Neural progenitor cell (in vitro differentiated cells): Measurements from ENCODE around the gene JADE3. TPM values are rescaled to one million over a fixed set of nuclear protein-coding genes. Genes with fewer than 3 reads are reported as not detected.

ENCODE experiments used
- DNase-seq: peaks from one replicate; pipeline ENCODE4 v3.0.0-alpha.2; 2016; ENCODE audit warnings: low spot score
- H2AFZ ChIP-seq: fragments of 200-600 bp; sonication (generic); replicated peaks from 2 replicates; pipeline ENCODE4 v1.6.1; 2016; ENCODE audit warnings: antibody characterized with exemption
- H3F3A ChIP-seq: fragments of 200-600 bp; sonication (generic); 2 replicates; pipeline ENCODE4 v1.6.1; 2016; ENCODE audit warnings: antibody characterized with exemption, low read depth
- H3K27ac ChIP-seq: fragments of 200-600 bp; sonication (generic); 2 replicates; pipeline ENCODE4 v1.5.1; 2016; ENCODE audit warnings: mild to moderate bottlenecking
- H3K27me3 ChIP-seq: fragments of 200-600 bp; sonication (generic); 2 replicates; pipeline ENCODE4 v1.6.1; 2016; ENCODE audit warnings: mild to moderate bottlenecking, moderate library complexity
- H3K36me3 ChIP-seq: fragments of 200-600 bp; sonication (generic); 2 replicates; pipeline ENCODE4 v1.5.1; 2016
- H3K4me1 ChIP-seq: fragments of 200-600 bp; sonication (generic); 2 replicates; pipeline ENCODE4 v1.6.1; 2016; ENCODE audit warnings: mixed run types
- H3K4me2 ChIP-seq: fragments of 200-600 bp; sonication (generic); 2 replicates; pipeline ENCODE4 v1.6.1; 2016
- H3K4me3 ChIP-seq: fragments of 200-600 bp; sonication (generic); 2 replicates; pipeline ENCODE4 v1.5.1; 2016
- H3K79me2 ChIP-seq: fragments of 200-600 bp; sonication (generic); 2 replicates; pipeline ENCODE4 v1.6.1; 2016; ENCODE audit warnings: low read depth
- H3K9ac ChIP-seq: fragments of 200-600 bp; sonication (generic); 2 replicates; pipeline ENCODE4 v1.6.1; 2016
- H3K9me3 ChIP-seq: fragments of 200-600 bp; sonication (generic); 2 replicates; pipeline ENCODE4 v1.5.1; 2016; ENCODE audit warnings: low read depth
- H4K20me1 ChIP-seq: fragments of 200-600 bp; sonication (generic); 2 replicates; pipeline ENCODE4 v1.6.1; 2016; ENCODE audit warnings: low read depth
- H3K27ac Mint-ChIP-seq: 3 replicates; pipeline ENCODE4 v1.8.0; 2021; ENCODE audit warnings: mixed read lengths
- H3K27me3 Mint-ChIP-seq: 2 replicates; pipeline ENCODE4 v1.8.0; 2022; ENCODE audit warnings: low read depth, mild to moderate bottlenecking, inconsistent platforms, moderate library complexity, mixed read lengths; ENCODE audit not compliant: insufficient read depth
- H3K36me3 Mint-ChIP-seq: 3 replicates; pipeline ENCODE4 v1.8.0; 2021; ENCODE audit warnings: mixed read lengths
- H3K4me1 Mint-ChIP-seq: 3 replicates; pipeline ENCODE4 v1.8.0; 2021; ENCODE audit warnings: mixed read lengths
- H3K4me3 Mint-ChIP-seq: 3 replicates; pipeline ENCODE4 v1.8.0; 2021; ENCODE audit warnings: mild to moderate bottlenecking, moderate library complexity, mixed read lengths
- H3K9me3 Mint-ChIP-seq: 3 replicates; pipeline ENCODE4 v1.8.0; 2020; ENCODE audit warnings: mixed read lengths
- CTCF ChIP-seq: fragments of 200-600 bp; sonication (generic); IDR thresholded peaks from 2 replicates; pipeline ENCODE4 v1.5.1; 2017; ENCODE audit warnings: antibody characterized with exemption, mild to moderate bottlenecking
- EZH2 ChIP-seq: fragments of 200-600 bp; sonication (generic); IDR thresholded peaks from 2 replicates; pipeline ENCODE4 v1.6.1; 2017; ENCODE audit warnings: antibody characterized with exemption, mild to moderate bottlenecking, moderate library complexity
- EZH2phosphoT487 ChIP-seq: fragments of 200-600 bp; sonication (generic); IDR thresholded peaks from 2 replicates; pipeline ENCODE4 v1.6.1; 2017; ENCODE audit warnings: antibody characterized with exemption
- total RNA-seq: library from RNA; depleted of rRNA; stranded (reverse); fragments of >200 nt; gene quantifications from 2 replicates; pipeline ENCODE4 v1.2.3, GENCODE V29; 2015; ENCODE audit warnings: low replicate concordance

Gene JADE3
- total RNA-seq, 1 donor from 2014 or later: 28.1 TPM

GRCh38 chrX:46898207-46898606 is 14.0 kb upstream of the JADE3 start:
- no peaks in the 10 kb centered on the region for H3K4me1 Mint-ChIP-seq
- peaks cover 2% of the 10 kb centered on the region for H3K27me3 Mint-ChIP-seq
- H3K9me3 Mint-ChIP-seq: peaks cover 12% of the 10 kb centered on the region

DNA sequence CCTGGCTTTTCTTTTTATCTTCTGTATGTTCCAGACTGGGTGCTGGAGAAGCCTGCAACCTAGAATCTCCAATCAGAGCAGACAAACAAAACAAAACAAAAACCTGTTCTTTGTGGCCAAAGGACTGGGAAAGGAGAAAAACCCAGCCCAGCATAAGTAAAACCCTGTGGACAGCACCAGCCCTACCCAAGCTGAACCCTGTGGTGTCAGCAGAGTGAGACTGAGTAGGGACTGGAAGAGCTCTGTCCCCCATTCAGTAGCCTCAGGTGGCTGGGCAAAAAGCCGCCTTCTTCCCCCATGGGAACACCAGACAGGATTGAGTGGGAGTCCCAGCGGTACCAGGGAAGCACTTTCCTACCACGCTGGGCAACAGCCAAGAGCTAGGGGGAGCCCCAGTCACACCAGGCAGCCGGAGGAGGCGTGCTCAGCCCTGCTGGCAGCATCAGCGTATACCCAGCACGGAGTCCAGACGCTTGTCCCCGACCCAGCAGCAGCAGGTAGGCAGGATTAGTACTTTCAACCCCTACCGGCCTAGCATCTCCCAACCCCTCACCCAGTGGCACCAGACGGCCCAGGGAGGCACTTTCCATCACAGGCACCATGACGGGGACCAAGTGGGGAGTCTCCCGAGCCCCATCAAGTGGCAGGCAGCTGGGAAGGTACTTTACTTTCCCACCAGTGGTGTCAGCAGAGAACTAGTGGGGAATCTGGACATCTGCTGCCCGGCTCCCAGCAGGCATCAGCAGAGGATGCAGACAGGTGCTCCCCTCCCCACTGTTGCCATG is 8.6 kb upstream of the JADE3 start:
- Histone ChIP-seq H3K27ac (no peak overlapping the region), H3K4me2 (peak overlapping the region; percentile 74), H3K27me3 (no peaks in the 10 kb centered on the region), H4K20me1 (no peaks in the 10 kb centered on the region), H3K4me1 (no peaks in the 10 kb centered on the region), H3K79me2 (no peaks in the 10 kb centered on the region), H3K9ac (no peak overlapping the region), H2AFZ (peak overlapping the region; percentile 92), H3K9me3 (peaks cover 4% of the 10 kb centered on the region), H3K36me3 (no peaks in the 10 kb centered on the region), H3F3A (no peaks in the 10 kb centered on the region), H3K4me3 (peak overlapping the region; percentile 50)
- Mint-ChIP-seq H3K27ac (no peak overlapping the region), H3K4me3 (peak overlapping the region; percentile 76), H3K27me3 (peaks cover 2% of the 10 kb centered on the region), H3K36me3 (no peaks in the 10 kb centered on the region), H3K9me3 (peaks cover 3% of the 10 kb centered on the region), H3K4me1 (no peaks in the 10 kb centered on the region)
- no peak for TF ChIP-seq EZH2phosphoT487
- TF ChIP-seq EZH2: no peak
- peak; percentile 60 for TF ChIP-seq CTCF
- DNase-seq: peak; percentile 80

More at GRCh38 chrX:46898207-46898606, 14.0 kb upstream of the JADE3 start:
- Histone ChIP-seq H3K79me2 (no peaks in the 10 kb centered on the region), H3K4me2 (no peak overlapping the region), H3K27me3 (no peaks in the 10 kb centered on the region), H3F3A (no peaks in the 10 kb centered on the region), H2AFZ (no peak overlapping the region), H3K27ac (no peak overlapping the region), H4K20me1 (no peaks in the 10 kb centered on the region), H3K9ac (no peak overlapping the region), H3K36me3 (no peaks in the 10 kb centered on the region), H3K9me3 (no peaks in the 10 kb centered on the region), H3K4me3 (no peak overlapping the region), H3K4me1 (no peaks in the 10 kb centered on the region)
- H3K4me3 Mint-ChIP-seq: no peak overlapping the region
- TF ChIP-seq EZH2phosphoT487 (no peak), EZH2 (no peak), CTCF (no peak)
- DNase-seq: no peak
- H3K36me3 Mint-ChIP-seq: no peaks in the 10 kb centered on the region
- no peak overlapping the region for H3K27ac Mint-ChIP-seq

DNA sequence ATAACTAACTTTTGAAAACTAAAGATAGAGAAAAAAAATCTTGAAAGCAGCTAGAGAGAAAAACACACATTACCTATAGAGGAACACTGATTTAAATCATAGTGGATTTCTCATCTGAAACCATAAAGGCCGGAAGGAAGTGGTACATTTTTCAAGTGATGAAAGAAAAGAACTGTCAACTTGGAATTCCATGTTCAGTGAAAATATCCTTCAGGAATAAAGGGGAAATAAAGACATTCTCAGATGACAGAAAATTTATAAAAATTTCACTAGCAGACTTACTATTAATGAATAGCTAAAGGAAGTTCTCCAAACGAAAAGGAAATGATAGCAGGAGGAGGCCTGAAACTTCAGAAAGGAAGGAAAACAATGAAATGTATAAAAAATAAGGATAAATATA is 7.6 kb upstream of the JADE3 start:
- Histone ChIP-seq H3K27me3 (no peaks in the 10 kb centered on the region), H3K4me3 (no peak overlapping the region), H3K4me1 (no peaks in the 10 kb centered on the region), H3F3A (no peaks in the 10 kb centered on the region), H2AFZ (no peak overlapping the region), H3K79me2 (no peaks in the 10 kb centered on the region), H3K9ac (no peak overlapping the region), H3K4me2 (no peak overlapping the region), H4K20me1 (no peaks in the 10 kb centered on the region), H3K9me3 (peaks cover 4% of the 10 kb centered on the region), H3K27ac (no peak overlapping the region), H3K36me3 (no peaks in the 10 kb centered on the region)
- TF ChIP-seq EZH2phosphoT487: no peak
- no peak for TF ChIP-seq EZH2
- no peak for TF ChIP-seq CTCF
- Mint-ChIP-seq H3K27ac (no peak overlapping the region), H3K27me3 (no peaks in the 10 kb centered on the region), H3K36me3 (no peaks in the 10 kb centered on the region), H3K4me3 (no peak overlapping the region), H3K9me3 (peaks cover 3% of the 10 kb centered on the region), H3K4me1 (no peaks in the 10 kb centered on the region)
- DNase-seq: no peak
